IPS-18a (cell line): ENCODE measurements around the gene BAIAP2.

ENCODE experiments used
- H3K27ac ChIP-seq: one replicate; pipeline ENCODE4 v1.5.1; 2013; ENCODE audit warnings: low read length
- H3K27me3 ChIP-seq: one replicate; pipeline ENCODE4 v1.6.1; 2013; ENCODE audit warnings: mild to moderate bottlenecking, low read length; ENCODE audit not compliant: control insufficient read depth, insufficient read depth
- H3K36me3 ChIP-seq: one replicate; pipeline ENCODE4 v1.6.1; 2013; ENCODE audit warnings: low read depth, low read length; ENCODE audit not compliant: control insufficient read depth
- H3K4me1 ChIP-seq: one replicate; pipeline ENCODE4 v1.6.1; 2013; ENCODE audit warnings: low read depth, low read length; ENCODE audit not compliant: control insufficient read depth
- H3K4me3 ChIP-seq: one replicate; pipeline ENCODE4 v1.5.1; 2013; ENCODE audit warnings: low read length
- H3K9ac ChIP-seq: one replicate; pipeline ENCODE4 v1.6.1; 2013; ENCODE audit warnings: mild to moderate bottlenecking, low read length, moderate library complexity
- H3K9me3 ChIP-seq: one replicate; pipeline ENCODE4 v1.6.1; 2013; ENCODE audit warnings: low read depth, low read length; ENCODE audit not compliant: control insufficient read depth

Gene BAIAP2

DNA sequence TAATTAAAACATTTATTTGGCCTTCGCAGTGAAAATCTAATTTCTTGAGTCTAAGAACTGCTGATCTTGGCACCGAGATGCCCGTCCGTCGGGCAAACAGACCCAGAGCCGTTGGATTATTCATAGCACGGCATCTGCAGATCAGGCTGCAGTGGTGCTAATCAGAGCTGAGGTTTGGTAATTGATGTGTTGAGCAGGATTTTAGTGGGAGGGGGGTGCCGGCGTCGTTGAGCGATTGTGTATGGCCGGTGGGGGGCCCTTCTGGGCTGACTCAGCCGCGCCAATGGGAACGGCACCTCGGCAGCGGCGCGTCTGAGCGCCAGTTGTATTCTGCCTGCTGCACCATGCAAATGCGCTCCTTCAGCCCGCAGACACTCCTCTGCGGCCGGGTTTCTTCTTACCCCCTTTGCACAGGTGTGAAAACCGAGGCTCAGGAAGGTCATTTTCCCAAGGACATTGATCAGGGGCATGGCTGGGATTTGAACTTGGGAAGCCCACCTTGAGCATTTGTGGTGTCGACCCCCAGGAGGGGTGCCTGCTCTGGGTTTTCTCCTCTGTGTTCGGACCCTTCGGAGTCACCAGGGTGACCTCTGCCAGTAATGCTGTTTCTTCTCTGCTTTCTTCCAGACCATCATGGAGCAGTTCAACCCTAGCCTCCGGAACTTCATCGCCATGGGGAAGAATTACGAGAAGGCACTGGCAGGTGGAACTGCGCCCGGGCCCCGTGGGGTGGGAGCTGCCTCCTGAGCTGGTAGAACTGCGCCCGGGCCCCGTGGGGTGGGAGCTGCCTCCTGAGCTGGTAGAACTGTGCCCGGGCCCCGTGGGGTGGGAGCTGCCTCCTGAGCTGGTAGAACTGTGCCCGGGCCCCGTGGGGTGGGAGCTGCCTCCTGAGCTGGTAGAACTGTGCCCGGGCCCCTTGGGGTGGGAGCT, 18.4 kb downstream of the BAIAP2 start:
- no peaks in the 10 kb centered on the region for H3K4me1 ChIP-seq
- no peaks in the 10 kb centered on the region for H3K9me3 ChIP-seq
- H3K27me3 ChIP-seq = no peaks in the 10 kb centered on the region
- no peak overlapping the region for H3K4me3 ChIP-seq
- no peak overlapping the region for H3K9ac ChIP-seq
- no peaks in the 10 kb centered on the region for H3K36me3 ChIP-seq
- H3K27ac ChIP-seq = no peak overlapping the region

DNA sequence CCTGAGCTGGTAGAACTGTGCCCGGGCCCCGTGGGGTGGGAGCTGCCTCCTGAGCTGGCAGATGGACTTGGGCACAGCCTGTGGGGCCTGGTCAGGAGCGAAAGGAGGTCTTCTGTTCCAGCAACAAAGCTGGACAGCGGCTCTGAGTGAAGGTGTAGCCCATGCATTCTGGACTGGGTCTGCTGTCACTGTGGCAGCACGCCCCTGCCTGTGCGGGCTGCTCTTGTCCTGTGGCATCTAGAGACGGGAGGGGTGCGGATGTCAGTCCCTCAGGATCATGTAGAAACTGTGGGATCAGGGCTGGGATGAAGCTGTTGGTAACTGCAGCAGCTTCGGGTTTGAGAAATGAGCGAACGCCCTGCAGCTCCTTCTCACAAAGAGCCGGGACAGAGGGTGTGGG, 19.4 kb downstream of the BAIAP2 start:
- Histone ChIP-seq H3K4me1 (no peaks in the 10 kb centered on the region), H3K36me3 (no peaks in the 10 kb centered on the region), H3K27ac (no peak overlapping the region)

DNA sequence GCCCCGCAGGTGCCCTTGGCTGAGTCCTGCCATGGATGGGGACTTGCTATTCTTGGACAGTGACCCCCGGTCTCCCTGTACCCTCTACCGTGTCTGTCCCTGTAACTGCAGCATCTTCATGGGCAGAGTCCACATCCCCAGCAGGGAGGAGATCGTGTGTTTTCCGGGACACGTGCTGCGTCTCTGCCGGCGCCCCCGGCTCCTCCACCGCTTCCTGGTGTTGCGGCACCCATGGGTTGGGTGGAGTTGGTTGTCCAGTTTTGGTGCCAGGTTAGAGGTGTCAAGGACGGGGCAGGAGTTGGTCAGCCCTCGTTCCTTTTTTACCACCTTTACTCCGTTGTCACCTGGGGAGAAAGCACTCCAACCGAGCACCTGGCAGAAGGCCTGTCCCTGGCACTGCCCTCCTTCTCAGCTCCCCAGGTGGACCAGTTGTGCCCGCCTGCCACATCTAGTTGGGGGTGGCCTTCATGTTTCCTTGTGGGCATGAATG, 20.0 kb downstream of the BAIAP2 start:
- no peaks in the 10 kb centered on the region for H3K27me3 ChIP-seq
- H3K27ac ChIP-seq = no peak overlapping the region
- no peaks in the 10 kb centered on the region for H3K4me1 ChIP-seq
- no peaks in the 10 kb centered on the region for H3K9me3 ChIP-seq
- H3K36me3 ChIP-seq = no peaks in the 10 kb centered on the region
- no peak overlapping the region for H3K9ac ChIP-seq
- no peak overlapping the region for H3K4me3 ChIP-seq

More for the DNA sequence above, 19.4 kb downstream of the BAIAP2 start:
- Histone ChIP-seq H3K9ac (no peak overlapping the region), H3K9me3 (no peaks in the 10 kb centered on the region), H3K4me3 (no peak overlapping the region), H3K27me3 (no peaks in the 10 kb centered on the region)

DNA sequence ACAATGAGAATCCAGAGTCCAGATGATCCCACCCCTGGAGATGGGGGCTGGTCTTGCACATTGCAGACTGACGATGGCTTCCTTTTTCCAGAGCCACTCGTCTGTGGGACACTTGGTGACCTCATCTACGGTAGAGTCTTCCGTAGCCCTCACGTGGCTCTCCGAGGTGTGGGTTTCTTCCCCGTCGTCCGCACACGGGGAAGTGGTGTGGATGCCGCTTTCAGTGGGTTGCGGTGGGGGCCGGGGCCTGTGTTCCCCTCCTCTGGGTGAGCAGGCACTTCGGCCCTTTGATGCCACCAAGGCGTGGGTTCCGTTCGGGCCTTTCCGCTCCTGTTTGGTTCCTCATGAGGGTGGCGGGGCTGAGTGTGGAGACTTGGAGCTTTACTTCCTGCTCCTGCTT, 21.4 kb downstream of the BAIAP2 start:
- H3K36me3 ChIP-seq = no peaks in the 10 kb centered on the region
- no peak overlapping the region for H3K9ac ChIP-seq
- no peak overlapping the region for H3K27ac ChIP-seq
- no peaks in the 10 kb centered on the region for H3K4me1 ChIP-seq
- H3K4me3 ChIP-seq = no peak overlapping the region
- no peaks in the 10 kb centered on the region for H3K27me3 ChIP-seq
- no peaks in the 10 kb centered on the region for H3K9me3 ChIP-seq

DNA sequence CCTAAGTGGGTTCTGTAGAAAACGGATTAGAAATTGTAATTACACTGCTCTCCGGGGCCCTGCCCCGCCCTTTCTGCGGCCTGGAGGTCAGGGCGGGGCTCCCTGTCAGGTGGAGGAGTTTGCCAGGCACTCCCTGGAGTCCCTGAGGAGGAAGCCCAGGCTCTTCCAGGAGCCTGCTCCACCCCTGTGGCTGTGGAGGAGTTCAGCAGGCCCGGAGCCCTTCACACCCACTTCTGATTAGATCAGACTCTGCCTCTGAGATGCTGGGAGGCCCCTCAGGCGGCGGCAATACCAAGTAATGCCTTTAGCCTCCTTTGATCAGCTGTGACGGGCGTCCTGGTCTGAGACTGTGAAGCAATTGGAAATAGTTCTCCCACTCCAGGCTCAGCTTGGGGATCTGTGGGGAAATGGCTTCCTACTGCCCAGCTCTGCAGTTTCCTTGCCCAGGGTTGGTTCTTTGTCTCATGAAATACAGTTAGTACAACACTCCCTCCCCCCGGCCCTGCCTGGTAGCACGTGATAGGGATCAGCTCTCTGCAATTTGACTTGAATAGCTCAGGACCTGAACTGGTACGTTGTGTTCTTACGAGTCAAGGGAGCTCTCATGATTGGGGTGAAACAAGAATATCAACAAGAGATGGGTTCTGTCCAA, 22.3 kb downstream of the BAIAP2 start:
- Histone ChIP-seq H3K27me3 (no peaks in the 10 kb centered on the region), H3K9me3 (no peaks in the 10 kb centered on the region), H3K36me3 (no peaks in the 10 kb centered on the region), H3K9ac (no peak overlapping the region), H3K27ac (no peak overlapping the region), H3K4me1 (no peaks in the 10 kb centered on the region), H3K4me3 (no peak overlapping the region)

DNA sequence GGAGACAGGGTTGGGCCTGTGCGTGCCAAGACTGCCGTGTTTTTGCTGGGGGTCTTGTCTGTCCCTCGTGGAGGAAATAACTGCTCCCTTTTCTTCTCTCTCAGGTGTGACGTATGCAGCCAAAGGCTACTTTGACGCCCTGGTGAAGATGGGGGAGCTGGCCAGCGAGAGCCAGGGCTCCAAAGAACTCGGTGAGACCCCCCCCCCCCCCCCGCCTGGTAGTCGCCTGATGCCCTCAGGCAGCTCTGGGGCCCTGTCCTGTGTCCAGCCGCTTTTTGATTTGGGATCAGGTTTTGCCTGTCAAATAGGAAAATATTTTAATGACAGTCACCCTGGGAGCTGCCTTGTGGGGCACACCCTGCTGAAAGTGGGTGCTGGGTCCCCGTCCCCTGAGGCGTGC, 22.8 kb downstream of the BAIAP2 start:
- no peaks in the 10 kb centered on the region for H3K9me3 ChIP-seq
- no peak overlapping the region for H3K9ac ChIP-seq
- H3K27me3 ChIP-seq = no peaks in the 10 kb centered on the region
- no peak overlapping the region for H3K27ac ChIP-seq
- no peak overlapping the region for H3K4me3 ChIP-seq
- no peaks in the 10 kb centered on the region for H3K4me1 ChIP-seq
- no peaks in the 10 kb centered on the region for H3K36me3 ChIP-seq

DNA sequence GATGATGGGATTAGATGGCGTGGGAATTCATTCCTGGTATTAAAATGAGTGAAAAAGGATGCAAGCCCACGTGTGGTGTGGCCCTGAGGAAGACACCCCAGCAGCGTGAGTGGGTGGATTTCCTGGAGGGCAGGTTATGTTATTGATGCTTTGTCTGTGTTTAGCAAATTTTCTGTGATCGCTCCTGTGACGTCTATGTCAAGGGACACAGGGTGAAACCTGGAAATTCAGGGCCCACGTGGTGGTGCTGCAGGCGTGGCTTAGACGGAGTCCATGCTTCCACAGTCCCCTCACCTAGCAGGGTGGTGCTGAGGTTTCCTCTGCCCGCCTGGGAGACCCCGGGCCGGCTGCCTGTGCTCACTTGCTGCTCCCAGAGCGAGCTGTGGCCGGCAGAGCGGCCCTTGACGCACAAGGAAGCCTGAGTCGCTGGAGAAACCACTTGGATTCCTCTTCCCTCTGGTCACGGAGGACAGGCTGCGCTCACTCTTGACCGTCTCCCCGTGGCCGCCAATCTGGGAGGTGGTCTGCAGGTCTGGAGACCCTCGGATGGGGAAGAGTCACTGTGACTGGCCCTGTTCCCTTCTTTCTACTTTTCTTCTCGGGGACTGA, 23.4 kb downstream of the BAIAP2 start:
- H3K27ac ChIP-seq = no peak overlapping the region

DNA sequence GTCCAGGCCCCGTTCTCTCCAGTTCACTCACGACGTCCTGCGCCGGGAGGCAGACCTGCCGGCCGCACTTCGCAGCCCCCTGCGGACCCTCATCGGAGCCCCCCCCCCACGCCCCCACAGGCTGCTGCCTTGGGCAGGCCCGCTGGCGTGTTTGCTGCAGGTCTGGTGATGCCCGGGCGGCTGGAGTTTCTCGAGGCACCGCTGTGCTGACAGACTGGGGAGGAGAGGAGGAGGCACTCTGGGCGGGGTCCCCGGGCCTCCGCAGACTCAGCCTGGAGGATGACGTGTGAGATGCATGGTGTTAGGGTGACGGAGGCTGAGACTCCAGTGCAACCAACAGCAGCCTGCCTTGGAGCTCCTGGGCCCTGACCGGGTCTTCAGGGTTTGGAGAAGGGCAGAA, 24.1 kb downstream of the BAIAP2 start:
- Histone ChIP-seq H3K9ac (no peak overlapping the region), H3K27ac (no peak overlapping the region), H3K36me3 (no peaks in the 10 kb centered on the region), H3K27me3 (no peaks in the 10 kb centered on the region), H3K4me1 (no peaks in the 10 kb centered on the region), H3K4me3 (no peak overlapping the region), H3K9me3 (no peaks in the 10 kb centered on the region)

More for the DNA sequence above, 23.4 kb downstream of the BAIAP2 start:
- no peak overlapping the region for H3K9ac ChIP-seq
- no peaks in the 10 kb centered on the region for H3K27me3 ChIP-seq
- H3K4me3 ChIP-seq = no peak overlapping the region
- no peaks in the 10 kb centered on the region for H3K9me3 ChIP-seq
- no peaks in the 10 kb centered on the region for H3K36me3 ChIP-seq
- H3K4me1 ChIP-seq = no peaks in the 10 kb centered on the region

DNA sequence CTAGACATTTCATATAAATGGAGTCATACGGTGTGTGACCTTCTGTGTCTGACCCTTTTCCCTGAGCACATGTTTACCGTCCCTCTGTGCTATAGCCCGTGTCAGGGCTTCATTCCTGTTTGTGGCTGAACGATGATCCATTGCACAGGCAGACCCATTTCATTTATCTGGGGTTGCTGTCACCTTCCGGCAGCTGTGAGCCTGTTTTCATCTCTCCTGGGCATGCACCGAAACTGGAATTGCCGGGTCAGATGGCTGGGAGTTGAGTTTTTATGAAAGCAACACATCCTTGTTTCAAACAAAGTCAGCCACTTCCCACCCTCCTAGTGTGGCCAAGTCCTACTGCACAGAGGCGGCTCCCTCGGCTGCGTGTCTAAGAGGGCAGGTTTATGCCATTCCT, 25.5 kb downstream of the BAIAP2 start:
- H3K27ac ChIP-seq = no peak overlapping the region
- H3K27me3 ChIP-seq = no peaks in the 10 kb centered on the region
- H3K4me3 ChIP-seq = no peak overlapping the region
- H3K36me3 ChIP-seq = no peaks in the 10 kb centered on the region
- no peak overlapping the region for H3K9ac ChIP-seq
- no peaks in the 10 kb centered on the region for H3K4me1 ChIP-seq
- no peaks in the 10 kb centered on the region for H3K9me3 ChIP-seq

DNA sequence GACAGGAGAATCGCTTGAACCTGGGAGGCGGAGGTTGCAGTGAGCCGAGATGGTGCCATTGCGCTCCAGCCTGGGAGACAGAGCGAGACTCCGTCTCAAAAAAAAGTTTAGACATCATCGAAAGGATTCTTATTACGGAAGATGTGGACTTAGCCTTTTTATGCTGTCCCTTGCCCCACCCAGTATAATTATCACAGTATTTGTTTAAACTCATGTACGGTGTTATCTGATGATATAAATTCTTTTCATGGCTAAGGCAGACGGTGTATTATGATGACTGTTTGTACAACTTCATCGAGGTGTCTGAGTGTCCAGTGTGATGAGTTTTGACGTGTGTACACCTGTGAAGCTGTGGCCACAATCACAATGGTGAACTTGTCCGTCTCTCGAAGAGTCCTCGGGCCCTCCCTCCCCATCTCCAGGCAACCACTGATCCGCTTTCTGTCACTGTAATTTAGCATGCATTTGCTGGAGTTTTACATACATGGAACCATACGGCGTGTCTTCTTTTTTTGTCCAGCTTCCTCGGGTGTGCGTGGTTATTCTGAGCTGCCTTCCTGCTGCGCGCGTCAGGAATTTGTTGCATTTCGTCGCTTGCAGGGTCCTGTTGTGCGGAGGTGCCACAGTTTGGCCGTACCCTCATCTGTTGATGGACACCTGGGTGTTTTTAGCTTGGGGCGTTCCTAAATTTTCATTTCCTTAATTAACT, 26.2 kb downstream of the BAIAP2 start:
- Histone ChIP-seq H3K4me3 (no peak overlapping the region), H3K9me3 (no peaks in the 10 kb centered on the region), H3K36me3 (no peaks in the 10 kb centered on the region), H3K27me3 (no peaks in the 10 kb centered on the region), H3K9ac (no peak overlapping the region), H3K4me1 (no peaks in the 10 kb centered on the region), H3K27ac (no peak overlapping the region)
